ENCODE measurements around the gene MYOF.

DNA sequence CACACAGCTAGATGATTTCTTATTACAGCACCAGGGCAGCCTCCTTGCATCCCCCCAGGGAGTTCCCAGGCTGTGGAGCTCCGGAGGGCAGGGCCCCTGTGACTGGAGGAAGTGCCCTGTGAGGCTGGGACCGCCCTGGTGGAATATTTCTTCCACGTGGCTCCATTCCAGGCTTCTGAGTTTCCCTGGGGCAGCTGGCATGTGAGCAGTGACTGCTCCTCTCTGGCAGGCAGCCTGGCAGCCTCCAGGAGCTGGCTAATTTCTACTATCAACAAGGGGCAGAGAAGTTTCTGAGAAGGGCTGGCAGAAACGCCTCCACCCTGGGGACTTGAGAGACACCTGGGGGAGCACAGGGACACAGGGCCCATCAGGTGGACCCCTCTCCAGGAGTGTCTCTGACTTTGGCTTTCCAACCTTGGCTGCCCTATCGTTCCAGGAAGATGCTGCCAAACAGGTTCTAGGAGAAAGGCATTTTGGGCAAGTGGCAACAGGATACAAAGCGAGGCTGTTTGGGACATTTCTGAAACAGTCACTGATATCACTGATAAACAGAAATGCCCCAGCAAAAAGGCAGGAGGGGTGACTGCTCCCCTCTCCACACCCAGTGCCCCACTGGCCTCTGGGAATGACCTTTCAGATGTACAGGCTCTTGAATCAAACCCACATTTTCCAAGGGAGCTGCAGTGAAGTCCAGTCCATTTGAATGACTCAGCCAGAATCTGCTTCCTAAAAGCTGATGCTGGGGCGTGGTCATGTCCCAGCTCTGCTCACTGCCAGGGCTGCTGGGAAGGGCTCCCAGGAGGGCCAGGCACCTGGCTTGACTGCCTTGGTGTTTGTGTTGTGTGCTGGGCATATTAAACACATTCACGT is 16.1 kb downstream of the MYOF start:
- no peak for TF ChIP-seq GATA2 (IDR thresholded peaks at IDR 0.05; ENCODE audit: low read depth, low read length)
- TF ChIP-seq GATA3 (IDR thresholded peaks at IDR 0.05; ENCODE audit: low read depth, low read length), result no peak
